Mucosa of stomach (tissue), 1 donor: Measurements from ENCODE around the gene KLHDC7B.

Experiments
- H3K27me3 ChIP-seq: one replicate; pipeline ENCODE4 v1.7.0; 2013; ENCODE audit warnings: mild to moderate bottlenecking, low read length; ENCODE audit not compliant: control insufficient read depth, insufficient read depth
- H3K36me3 ChIP-seq: one replicate; pipeline ENCODE4 v1.7.0; 2013; ENCODE audit warnings: low read length; ENCODE audit not compliant: control insufficient read depth, insufficient read depth
- H3K4me1 ChIP-seq: one replicate; pipeline ENCODE4 v1.7.0; 2013; ENCODE audit warnings: mild to moderate bottlenecking, low read length; ENCODE audit not compliant: control insufficient read depth, insufficient read depth
- H3K4me3 ChIP-seq: one replicate; pipeline ENCODE4 v1.7.0; 2013; ENCODE audit warnings: low read length
- H3K9ac ChIP-seq: one replicate; pipeline ENCODE4 v1.7.0; 2013; ENCODE audit warnings: mild to moderate bottlenecking, low read length, moderate library complexity
- H3K9me3 ChIP-seq: one replicate; pipeline ENCODE4 v1.7.0; 2013; ENCODE audit warnings: mild to moderate bottlenecking, low read length, moderate library complexity; ENCODE audit not compliant: control insufficient read depth
- donor health status: Pancreatic carcinoma.

The KLHDC7B gene

GRCh38 chr22:50545522-50546325, at the start of gene KLHDC7B:
Gene KLHDC7B, plus strand, starts transcription at chr22:50545899. Its CDS starts 345 bp downstream, at chr22:50546244.
- Histone ChIP-seq H3K9me3 (no peaks in the 10 kb centered on the region), H3K36me3 (no peaks in the 10 kb centered on the region), H3K27me3 (peaks cover 45% of the 10 kb centered on the region), H3K4me1 (peaks cover 34% of the 10 kb centered on the region), H3K9ac (peak within 1 kb of the TSS; percentile 65), H3K4me3 (no peak within 1 kb of the TSS)

GRCh38 chr22:50497093-50497492, 48.6 kb upstream of the KLHDC7B start:
- no peaks in the 10 kb centered on the region for H3K9me3 ChIP-seq
- H3K4me3 ChIP-seq: no peak overlapping the region
- no peaks in the 10 kb centered on the region for H3K36me3 ChIP-seq
- H3K4me1 ChIP-seq: peaks cover 6% of the 10 kb centered on the region
- no peaks in the 10 kb centered on the region for H3K27me3 ChIP-seq
- H3K9ac ChIP-seq: no peak overlapping the region

- H3K27me3 ChIP-seq: no peaks in the 10 kb centered on the region
- H3K9me3 ChIP-seq: no peaks in the 10 kb centered on the region
- no peak overlapping the region for H3K4me3 ChIP-seq
- no peak overlapping the region for H3K9ac ChIP-seq
- peaks cover 6% of the 10 kb centered on the region for H3K4me1 ChIP-seq
- H3K36me3 ChIP-seq: no peaks in the 10 kb centered on the region
Observed at GRCh38 chr22:50498322-50498890, 47.3 kb upstream of the KLHDC7B start.

- Histone ChIP-seq H3K4me3 (no peak overlapping the region), H3K36me3 (no peaks in the 10 kb centered on the region), H3K9me3 (no peaks in the 10 kb centered on the region), H3K27me3 (no peaks in the 10 kb centered on the region), H3K4me1 (peaks cover 6% of the 10 kb centered on the region), H3K9ac (no peak overlapping the region)
Observed at GRCh38 chr22:50500452-50500851, 45.2 kb upstream of the KLHDC7B start.

- no peaks in the 10 kb centered on the region for H3K27me3 ChIP-seq
- no peak overlapping the region for H3K4me3 ChIP-seq
- no peak overlapping the region for H3K9ac ChIP-seq
- no peaks in the 10 kb centered on the region for H3K36me3 ChIP-seq
- H3K4me1 ChIP-seq: peaks cover 18% of the 10 kb centered on the region
- H3K9me3 ChIP-seq: no peaks in the 10 kb centered on the region
Observed at GRCh38 chr22:50502096-50502495, 43.6 kb upstream of the KLHDC7B start.

GRCh38 chr22:50502628-50503474, 42.8 kb upstream of the KLHDC7B start:
- H3K27me3 ChIP-seq: no peaks in the 10 kb centered on the region

GRCh38 chr22:50503475-50504145, 42.1 kb upstream of the KLHDC7B start:
- no peaks in the 10 kb centered on the region for H3K27me3 ChIP-seq
- H3K36me3 ChIP-seq: no peaks in the 10 kb centered on the region
- no peak overlapping the region for H3K4me3 ChIP-seq
- H3K9me3 ChIP-seq: no peaks in the 10 kb centered on the region
- H3K9ac ChIP-seq: no peak overlapping the region
- peaks cover 17% of the 10 kb centered on the region for H3K4me1 ChIP-seq

More at GRCh38 chr22:50502628-50503474, 42.8 kb upstream of the KLHDC7B start:
- no peaks in the 10 kb centered on the region for H3K9me3 ChIP-seq
- no peak overlapping the region for H3K4me3 ChIP-seq
- H3K36me3 ChIP-seq: no peaks in the 10 kb centered on the region
- no peak overlapping the region for H3K9ac ChIP-seq
- H3K4me1 ChIP-seq: peaks cover 20% of the 10 kb centered on the region

GRCh38 chr22:50504369-50505211, 41.1 kb upstream of the KLHDC7B start:
- Histone ChIP-seq H3K4me3 (no peak overlapping the region), H3K36me3 (no peaks in the 10 kb centered on the region), H3K9me3 (no peaks in the 10 kb centered on the region), H3K27me3 (no peaks in the 10 kb centered on the region), H3K4me1 (peaks cover 26% of the 10 kb centered on the region), H3K9ac (no peak overlapping the region)

GRCh38 chr22:50505276-50505775, 40.4 kb upstream of the KLHDC7B start:
- Histone ChIP-seq H3K4me3 (no peak overlapping the region), H3K9me3 (no peaks in the 10 kb centered on the region), H3K27me3 (no peaks in the 10 kb centered on the region), H3K9ac (no peak overlapping the region), H3K36me3 (no peaks in the 10 kb centered on the region), H3K4me1 (peaks cover 26% of the 10 kb centered on the region)

GRCh38 chr22:50505776-50506610, 39.7 kb upstream of the KLHDC7B start:
- peak overlapping the region; percentile 82 for H3K9ac ChIP-seq
- peaks cover 26% of the 10 kb centered on the region for H3K4me1 ChIP-seq

More at GRCh38 chr22:50505776-50506610, 39.7 kb upstream of the KLHDC7B start:
- H3K27me3 ChIP-seq: no peaks in the 10 kb centered on the region
- no peaks in the 10 kb centered on the region for H3K36me3 ChIP-seq
- no peaks in the 10 kb centered on the region for H3K9me3 ChIP-seq
- H3K4me3 ChIP-seq: no peak overlapping the region
